ENCODE results near the gene ACKR4. TPM values are rescaled to one million over a fixed set of nuclear protein-coding genes. Genes with fewer than 3 reads are reported as not detected.

ACKR4 gene
- total and polyA plus RNA-seq, 2 of the 8 experiments (the other 6 are each of a cell fraction or from before 2014, with no cell fraction given): not detected

GRCh38 chr3:132596326-132596725 lies 744 bp upstream of the ACKR4 start (continued):
- no peak for TF ChIP-seq GABPA (IDR thresholded peaks at IDR 0.05; ENCODE audit: borderline replicate concordance, insufficient read depth, low read length)
- no peak for TF ChIP-seq FOSL1 (IDR thresholded peaks at IDR 0.05; ENCODE audit: insufficient read depth, low read depth, low read length)
- TF ChIP-seq RAD21 (IDR thresholded peaks at IDR 0.05 in 1 of 2, conservative IDR thresholded peaks at IDR 0.05 in 1 of 2; ENCODE audit: low read depth in 2 of 2, low read length in 2 of 2): no peak
